HG03025 (cell line): ENCODE data around the gene POMZP3.
"Not testable (repeated sequence)": the region's sequence is repeated elsewhere in the genome, so short reads cannot be mapped to it uniquely, and the experiment has no call there.

Experiments
- ATAC-seq: cut with Tn5 transposase; IDR thresholded peaks from one replicate; pipeline ENCODE4 v1.9.1; 2021; ENCODE audit warnings: mild to moderate bottlenecking, moderate library complexity; ENCODE audit not compliant: unreplicated experiment, low FRiP score

Gene POMZP3

GRCh38 chr7:76591033-76591432, 36.0 kb downstream of the POMZP3 start:
- ATAC-seq: not testable (repeated sequence)

GRCh38 chr7:76588586-76588985, 38.5 kb downstream of the POMZP3 start:
- not testable (repeated sequence) for ATAC-seq

- not testable (repeated sequence) for ATAC-seq
These were observed 40.3 kb downstream of the POMZP3 start for GRCh38 chr7:76586585-76587315.

- ATAC-seq: not testable (repeated sequence)
These were observed 43.3 kb downstream of the POMZP3 start for GRCh38 chr7:76583636-76584281.

- ATAC-seq: not testable (repeated sequence)
These were observed 44.0 kb downstream of the POMZP3 start for GRCh38 chr7:76582848-76583631.

GRCh38 chr7:76575919-76576655, 51.0 kb downstream of the POMZP3 start:
- not testable (repeated sequence) for ATAC-seq

- ATAC-seq: not testable (repeated sequence)
These were observed 51.6 kb downstream of the POMZP3 start for GRCh38 chr7:76575431-76575830.

- not testable (repeated sequence) for ATAC-seq
These were observed 54.8 kb downstream of the POMZP3 start for GRCh38 chr7:76572296-76572695.

GRCh38 chr7:76570324-76570775, 56.7 kb downstream of the POMZP3 start:
- not testable (repeated sequence) for ATAC-seq

- not testable (repeated sequence) for ATAC-seq
These were observed 58.3 kb downstream of the POMZP3 start for GRCh38 chr7:76568742-76569141.

- ATAC-seq: not testable (repeated sequence)
These were observed 59.3 kb downstream of the POMZP3 start for GRCh38 chr7:76567753-76568152.

GRCh38 chr7:76567311-76567710, 59.8 kb downstream of the POMZP3 start:
- not testable (repeated sequence) for ATAC-seq

GRCh38 chr7:76565001-76565400, 62.1 kb downstream of the POMZP3 start:
- ATAC-seq: not testable (repeated sequence)

- not testable (repeated sequence) for ATAC-seq
These were observed 65.7 kb downstream of the POMZP3 start for GRCh38 chr7:76561342-76561741.

- not testable (repeated sequence) for ATAC-seq
These were observed 66.9 kb downstream of the POMZP3 start for GRCh38 chr7:76560157-76560556.
